Measurements from ENCODE around the gene ACOX3. TPM values are rescaled to one million over a fixed set of nuclear protein-coding genes. Genes with fewer than 3 reads are reported as not detected.

ACOX3 gene
- polyA plus RNA-seq, 2 of the 4 experiments (the other 2 are of a cell fraction): 4.9 to 8.2 TPM

- FAIRE-seq (no peak), DNase-seq (ENCODE audit: low read depth in 1 of 2, low spot score in 1 of 2) (no peak), ATAC-seq (no peak)
- no peak overlapping the region for H3K27ac ChIP-seq
- POLR2A ChIA-PET: no interaction called here
- H3K4me1 ChIP-seq: peaks cover 12% of the 10 kb centered on the region; the same call in 2 of the 3 replicates
- TF ChIP-seq RARB (CRISPR knock-in tag; IDR thresholded peaks at IDR 0.05) (no peak), SREBF2 (IDR thresholded peaks at IDR 0.05) (no peak), ELK1 (IDR thresholded peaks at IDR 0.05; ENCODE audit: low read depth, low read length) (no peak), HOXB13 (CRISPR knock-in tag; IDR thresholded peaks at IDR 0.05; ENCODE audit: low read depth) (no peak), EHMT2 (IDR thresholded peaks at IDR 0.05; ENCODE audit: low read depth) (no peak), HOXA7 (CRISPR knock-in tag; IDR thresholded peaks at IDR 0.05) (no peak), ZNF302 (CRISPR knock-in tag; IDR thresholded peaks at IDR 0.05) (no peak), HDAC2 (IDR thresholded peaks at IDR 0.05) (no peak), BHLHE40 (IDR thresholded peaks at IDR 0.05; ENCODE audit: low read depth, low read length) (no peak)
- WGBS (ENCODE audit: missing lambda C conversion rate): 90% methylated on average over 22 of the region's 27 CpGs
- no peak overlapping the region for H3K4me3 ChIP-seq
- no peak overlapping the region for H3K4me2 ChIP-seq
- no peaks in the 10 kb centered on the region for H3K9me3 ChIP-seq
- CTCF ChIA-PET: interaction anchor here (0.6 to 20.7 kb wide), 6 partner anchors 13 to 220 kb away, joined by 3 to 270 read pairs (median 6); no protein-coding TSS in a partner anchor
Observed at GRCh38 chr4:8396762-8397406, 43.6 kb downstream of the ACOX3 start.

- TF ChIP-seq POLR2AphosphoS2 (conservative IDR thresholded peaks at IDR 0.05; ENCODE audit: low read length): no peak
- Histone ChIP-seq H3K4me2 (no peak overlapping the region), H3K4me3 (no peak overlapping the region), H3K9me3 (no peaks in the 10 kb centered on the region), H3K4me1 (peaks cover 12% of the 10 kb centered on the region; the same call in 2 of the 3 replicates), H3K27ac (no peak overlapping the region)
- FAIRE-seq (no peak), ATAC-seq (no peak), DNase-seq (ENCODE audit: low read depth in 1 of 2, low spot score in 1 of 2) (no peak)
- 92% methylated on average over 12 of the region's 12 CpGs for WGBS (ENCODE audit: missing lambda C conversion rate)
- ChIA-PET CTCF (interaction anchor here (1.9 to 20.7 kb wide), 5 partner anchors 9 to 219 kb away, joined by 4 to 270 read pairs (median 9); no protein-coding TSS in a partner anchor), POLR2A (no interaction called here)
Observed at GRCh38 chr4:8395504-8396296, 44.8 kb downstream of the ACOX3 start.

- no peak overlapping the region for H3K4me2 ChIP-seq
- ATAC-seq (no peak), FAIRE-seq (no peak), DNase-seq (ENCODE audit: low read depth in 1 of 2, low spot score in 1 of 2) (no peak)
- ChIA-PET CTCF (interaction anchor here (1.2 to 20.7 kb wide), 6 partner anchors 8 to 218 kb away, joined by 4 to 270 read pairs (median 8); no protein-coding TSS in a partner anchor), POLR2A (no interaction called here)
- H3K4me3 ChIP-seq: no peak overlapping the region
- TF ChIP-seq BCL3 (IDR thresholded peaks at IDR 0.05): no peak
- TF ChIP-seq KDM5A (IDR thresholded peaks at IDR 0.05): no peak
- no peak for TF ChIP-seq RNF2 (IDR thresholded peaks at IDR 0.05; ENCODE audit: borderline replicate concordance, low read depth)
- TF ChIP-seq PBX3 (IDR thresholded peaks at IDR 0.05): no peak
- no peak for TF ChIP-seq MYC (IDR thresholded peaks at IDR 0.05; ENCODE audit: borderline replicate concordance, low read length)
- TF ChIP-seq ATOH8 (CRISPR knock-in tag; IDR thresholded peaks at IDR 0.05; ENCODE audit: low read depth): no peak
- no peak for TF ChIP-seq CEBPB (IDR thresholded peaks at IDR 0.05)
- TF ChIP-seq EP300 (IDR thresholded peaks at IDR 0.05): no peak
- TF ChIP-seq CBX2 (IDR thresholded peaks at IDR 0.05; ENCODE audit: borderline replicate concordance, low read depth): no peak
- TF ChIP-seq ELK1 (IDR thresholded peaks at IDR 0.05; ENCODE audit: low read depth, low read length): no peak
- TF ChIP-seq ESRRA (IDR thresholded peaks at IDR 0.05; ENCODE audit: borderline replicate concordance, low read length): no peak
- TF ChIP-seq HES2 (IDR thresholded peaks at IDR 0.05): no peak
- no peak for TF ChIP-seq POLR2AphosphoS2 (conservative IDR thresholded peaks at IDR 0.05; ENCODE audit: low read length)
- H3K4me1 ChIP-seq: peaks cover 12% of the 10 kb centered on the region; the same call in 2 of the 3 replicates
- no peak overlapping the region for H3K27ac ChIP-seq
- no peaks in the 10 kb centered on the region for H3K9me3 ChIP-seq
- WGBS (ENCODE audit: missing lambda C conversion rate): 98% methylated on average over 8 of the region's 12 CpGs
Observed at GRCh38 chr4:8394806-8395205, 45.7 kb downstream of the ACOX3 start.
